ENCODE measurements around the gene ARID1B.

GRCh38 chr6:156873654-156874380 lies 96.6 kb downstream of the ARID1B start:
- TF ChIP-seq CTCF (IDR thresholded peaks at IDR 0.05), result no peak
- TF ChIP-seq POLR2AphosphoS5 (IDR thresholded peaks at IDR 0.05; ENCODE audit: low read depth, low read length), result no peak
- no peak for TF ChIP-seq REST (IDR thresholded peaks at IDR 0.05; ENCODE audit: insufficient read depth in 1 of 2, low read depth in 2 of 2, low read length in 1 of 2)
